ENCODE results near the gene PPP6R3.
A peak's percentile ranks its signal among the peaks of the same experiment; 100 is the strongest.
"Not testable (repeated sequence)": the region's sequence is repeated elsewhere in the genome, so short reads cannot be mapped to it uniquely, and the experiment has no call there.

The PPP6R3 gene

GRCh38 chr11:68457216-68457897 is 3.2 kb upstream of the PPP6R3 start:
- no peak for DNase-seq (ENCODE audit: low read depth)

- no peak for DNase-seq (ENCODE audit: low read depth)
Measured at GRCh38 chr11:68457898-68458249, 2.7 kb upstream of the PPP6R3 start.

- not testable (repeated sequence) for DNase-seq (ENCODE audit: low read depth)
Measured at GRCh38 chr11:68458340-68458739, 2.2 kb upstream of the PPP6R3 start.

GRCh38 chr11:68459886-68460740 is 439 bp upstream of the PPP6R3 start:
- DNase-seq (ENCODE audit: low read depth), result peak; percentile 99

- no peak for DNase-seq (ENCODE audit: low read depth)
Measured at GRCh38 chr11:68461575-68461917, 994 bp downstream of the PPP6R3 start.

- DNase-seq (ENCODE audit: low read depth), result no peak
Measured at GRCh38 chr11:68463714-68464113, 3.2 kb downstream of the PPP6R3 start.

- DNase-seq (ENCODE audit: low read depth), result no peak
Measured at GRCh38 chr11:68467201-68467834, 6.8 kb downstream of the PPP6R3 start.

- DNase-seq (ENCODE audit: low read depth), result no peak
Measured at GRCh38 chr11:68468217-68468828, 7.8 kb downstream of the PPP6R3 start.

- DNase-seq (ENCODE audit: low read depth), result peak; percentile 53
Measured at GRCh38 chr11:68469122-68469521, 8.6 kb downstream of the PPP6R3 start.

- no peak for DNase-seq (ENCODE audit: low read depth)
Measured at GRCh38 chr11:68469642-68470041, 9.1 kb downstream of the PPP6R3 start.

- DNase-seq (ENCODE audit: low read depth), result no peak
Measured at GRCh38 chr11:68470304-68470811, 9.8 kb downstream of the PPP6R3 start.

- peak; percentile 91 for DNase-seq (ENCODE audit: low read depth)
Measured at GRCh38 chr11:68471360-68472340, 11.1 kb downstream of the PPP6R3 start.

- DNase-seq (ENCODE audit: low read depth), result no peak
Measured at GRCh38 chr11:68472778-68473177, 12.2 kb downstream of the PPP6R3 start.

GRCh38 chr11:68473693-68474092 is 13.1 kb downstream of the PPP6R3 start:
- DNase-seq (ENCODE audit: low read depth), result no peak

- DNase-seq (ENCODE audit: low read depth), result not testable (repeated sequence)
Measured at GRCh38 chr11:68475626-68476025, 15.1 kb downstream of the PPP6R3 start.

GRCh38 chr11:68479390-68479789 is 18.8 kb downstream of the PPP6R3 start:
- no peak for DNase-seq (ENCODE audit: low read depth)

- no peak for DNase-seq (ENCODE audit: low read depth)
Measured at GRCh38 chr11:68480193-68480592, 19.6 kb downstream of the PPP6R3 start.

GRCh38 chr11:68480852-68481510 is 20.4 kb downstream of the PPP6R3 start:
- no peak for DNase-seq (ENCODE audit: low read depth)

GRCh38 chr11:68481579-68482240 is 21.2 kb downstream of the PPP6R3 start:
- DNase-seq (ENCODE audit: low read depth), result no peak

- DNase-seq (ENCODE audit: low read depth), result no peak
Measured at GRCh38 chr11:68488623-68489022, 28.1 kb downstream of the PPP6R3 start.
